GM21723 (cell line): ENCODE results near the gene MAST2.

Source experiments
- ATAC-seq: cut with Tn5 transposase; IDR thresholded peaks from one replicate; pipeline ENCODE4 v1.9.1; 2021; ENCODE audit warnings: mild to moderate bottlenecking, moderate library complexity; ENCODE audit not compliant: unreplicated experiment

MAST2 gene

GRCh38 chr1:45974541-45975269 lies 171.3 kb downstream of the MAST2 start:
- no peak for ATAC-seq

DNA sequence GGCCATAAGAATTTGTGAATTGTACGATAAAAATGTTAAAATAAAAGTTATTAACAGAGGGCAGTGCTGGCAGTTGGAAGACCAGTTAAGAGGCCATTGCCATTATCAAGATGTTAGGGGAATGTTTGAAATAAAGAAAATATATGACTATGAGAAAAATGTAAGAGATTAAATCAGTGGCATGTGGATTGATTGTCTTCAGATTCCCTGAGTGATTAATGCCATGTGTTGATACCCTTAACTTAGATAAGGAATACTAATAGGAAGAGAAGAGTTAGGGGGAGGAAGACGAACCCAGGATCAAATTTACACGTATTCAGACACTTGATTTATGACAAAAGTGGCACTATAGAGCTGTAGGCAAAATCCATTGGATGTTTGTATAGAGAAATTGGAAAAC lies 173.2 kb downstream of the MAST2 start:
- no peak for ATAC-seq

- ATAC-seq, result no peak
Observed at GRCh38 chr1:45979074-45979777, 175.8 kb downstream of the MAST2 start.

DNA sequence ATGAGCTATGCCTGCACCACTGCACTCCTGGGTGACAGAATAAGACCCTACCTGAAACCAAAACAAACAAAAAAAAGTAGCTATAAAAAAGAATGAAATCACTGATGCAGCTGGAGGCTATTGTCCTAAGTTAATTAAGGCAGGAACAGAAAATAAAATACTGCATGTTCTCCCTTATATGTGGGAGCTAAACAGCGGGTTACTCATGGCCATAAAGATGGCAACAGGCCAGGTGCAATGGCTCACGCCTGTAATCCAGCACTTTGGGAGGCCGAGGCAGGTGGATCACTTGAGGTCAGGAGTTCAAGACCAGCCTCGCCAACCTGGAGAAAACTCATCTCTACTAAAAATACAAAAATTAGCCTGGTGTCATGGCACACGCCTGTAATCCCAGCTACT lies 176.4 kb downstream of the MAST2 start:
- no peak for ATAC-seq

- no peak for ATAC-seq
Observed at GRCh38 chr1:45982359-45982758, 178.9 kb downstream of the MAST2 start.

GRCh38 chr1:45983967-45984366 lies 180.6 kb downstream of the MAST2 start:
- ATAC-seq, result no peak

- no peak for ATAC-seq
Observed at GRCh38 chr1:45987204-45987603, 183.8 kb downstream of the MAST2 start.

GRCh38 chr1:45989249-45989648 lies 185.8 kb downstream of the MAST2 start:
- ATAC-seq, result no peak

DNA sequence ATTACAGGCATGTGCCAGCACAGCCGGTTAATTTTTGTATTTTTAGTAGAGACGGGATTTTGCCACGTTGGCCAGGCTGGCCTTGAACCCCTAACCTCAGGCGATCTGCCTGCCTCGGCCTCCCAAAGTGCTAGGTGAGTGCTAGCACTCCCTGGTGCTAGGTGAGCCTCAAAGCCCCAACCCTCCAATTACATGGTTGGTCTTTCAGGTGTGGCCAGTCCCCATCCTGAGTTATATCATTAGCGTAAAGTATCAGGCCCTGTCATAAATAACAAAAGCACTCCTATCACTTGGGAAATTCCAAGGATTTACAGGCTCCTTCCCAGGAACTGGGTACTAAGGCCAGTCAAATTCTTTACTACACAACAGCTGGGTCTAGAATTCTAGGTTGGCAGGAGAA lies 191.0 kb downstream of the MAST2 start:
- ATAC-seq, result no peak

GRCh38 chr1:45995298-45995697 lies 191.9 kb downstream of the MAST2 start:
- ATAC-seq, result no peak

GRCh38 chr1:45998020-45998617 lies 194.7 kb downstream of the MAST2 start:
- ATAC-seq, result no peak

GRCh38 chr1:45999507-45999906 lies 196.1 kb downstream of the MAST2 start:
- ATAC-seq, result no peak

GRCh38 chr1:46001081-46001785 lies 197.8 kb downstream of the MAST2 start:
- no peak for ATAC-seq

GRCh38 chr1:46002551-46003150 lies 199.2 kb downstream of the MAST2 start:
- ATAC-seq, result no peak

DNA sequence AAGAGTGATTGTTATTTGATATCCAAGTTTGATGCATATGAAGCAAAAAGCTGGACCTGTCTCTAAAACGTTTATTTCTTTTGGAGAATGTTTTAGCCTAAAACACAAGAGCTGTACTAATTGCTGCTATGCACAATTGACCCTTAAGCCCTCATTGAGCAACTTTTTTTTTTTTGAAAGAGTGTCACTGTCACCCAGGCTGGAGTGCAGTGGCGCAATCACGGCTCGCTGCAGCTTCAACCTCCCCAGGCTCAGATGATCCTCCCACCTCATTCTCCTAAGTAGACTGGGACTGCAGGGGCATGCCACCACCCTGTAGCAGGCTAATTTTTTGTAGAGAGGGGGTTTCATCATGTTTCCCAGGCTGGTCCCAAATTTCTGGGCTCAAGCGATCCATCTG lies 199.9 kb downstream of the MAST2 start:
- no peak for ATAC-seq

GRCh38 chr1:46004492-46004891 lies 201.1 kb downstream of the MAST2 start:
- ATAC-seq, result no peak

GRCh38 chr1:46005594-46005993 lies 202.2 kb downstream of the MAST2 start:
- no peak for ATAC-seq

GRCh38 chr1:46008585-46008984 lies 205.2 kb downstream of the MAST2 start:
- no peak for ATAC-seq

- no peak for ATAC-seq
Observed at GRCh38 chr1:46010611-46011010, 207.2 kb downstream of the MAST2 start.

GRCh38 chr1:46011121-46011695 lies 207.8 kb downstream of the MAST2 start:
- ATAC-seq, result no peak

- no peak for ATAC-seq
Observed at GRCh38 chr1:46012236-46012635, 208.8 kb downstream of the MAST2 start.
